HFFc6 (cell line): ENCODE data around the gene TAC1. TPM values are rescaled to one million over a fixed set of nuclear protein-coding genes. Genes with fewer than 3 reads are reported as not detected.

Source experiments
- DNase-seq: peaks from one replicate; pipeline ENCODE4 v3.0.0-alpha.2; 2018
- H3K27ac Mint-ChIP-seq: 2 replicates; pipeline ENCODE4 v1.8.0; 2020; ENCODE audit warnings: mild to moderate bottlenecking, mixed read lengths
- H3K27me3 Mint-ChIP-seq: 2 replicates; pipeline ENCODE4 v1.8.0; 2021; ENCODE audit warnings: mild to moderate bottlenecking, moderate library complexity, mixed read lengths; ENCODE audit not compliant: insufficient read depth
- H3K36me3 Mint-ChIP-seq: 2 replicates; pipeline ENCODE4 v1.8.0; 2021; ENCODE audit warnings: low read depth, mixed read lengths
- H3K4me1 Mint-ChIP-seq: 2 replicates; pipeline ENCODE4 v1.8.0; 2020; ENCODE audit warnings: low read depth, mixed read lengths
- H3K4me3 Mint-ChIP-seq: 2 replicates; pipeline ENCODE4 v1.8.0; 2020; ENCODE audit warnings: mild to moderate bottlenecking, moderate library complexity, mixed read lengths
- H3K9me3 Mint-ChIP-seq: 2 replicates; pipeline ENCODE4 v1.8.0; 2020; ENCODE audit warnings: mild to moderate bottlenecking, mixed read lengths
- CTCF ChIP-seq: fragments of 200-600 bp; sonication (generic); IDR thresholded peaks from 2 replicates; pipeline ENCODE4 v1.5.0; 2021; ENCODE audit warnings: antibody characterized with exemption, mild to moderate bottlenecking
- total RNA-seq, 6 experiments: library from RNA; stranded (reverse); fragmentation: NEBNext Ultra II Directional; extraction: Animal tissue kit (Norgen Biotek cat#: 25700); gene quantifications; 2 replicates in 1 of 6; 3 replicates in 5 of 6; pipeline ENCODE4 v1.2.3, GENCODE V29; 2021

Gene TAC1
- total RNA-seq, 6 experiments from 2014 or later: not detected

GRCh38 chr7:97722386-97722785 lies 9.5 kb upstream of the TAC1 start:
- TF ChIP-seq CTCF: no peak
- peaks cover 16% of the 10 kb centered on the region; the same call in 1 of the 2 replicates for H3K9me3 Mint-ChIP-seq
- H3K36me3 Mint-ChIP-seq: no peaks in the 10 kb centered on the region
- no peak overlapping the region for H3K27ac Mint-ChIP-seq
- no peaks in the 10 kb centered on the region for H3K27me3 Mint-ChIP-seq
- no peaks in the 10 kb centered on the region for H3K4me1 Mint-ChIP-seq
- no peak for DNase-seq
- no peak overlapping the region for H3K4me3 Mint-ChIP-seq

GRCh38 chr7:97732565-97733275 lies 834 bp downstream of the TAC1 start:
- H3K4me1 Mint-ChIP-seq: no peaks in the 10 kb centered on the region
- TF ChIP-seq CTCF: no peak
- H3K27me3 Mint-ChIP-seq: peaks cover 6% of the 10 kb centered on the region
- no peaks in the 10 kb centered on the region for H3K36me3 Mint-ChIP-seq
- H3K4me3 Mint-ChIP-seq: no peak overlapping the region
- no peak overlapping the region for H3K27ac Mint-ChIP-seq
- DNase-seq: no peak
- H3K9me3 Mint-ChIP-seq: peaks cover 11% of the 10 kb centered on the region

GRCh38 chr7:97733276-97734161 lies 1.6 kb downstream of the TAC1 start:
- Mint-ChIP-seq H3K27ac (no peak overlapping the region), H3K4me3 (no peak overlapping the region), H3K4me1 (no peaks in the 10 kb centered on the region), H3K9me3 (peaks cover 11% of the 10 kb centered on the region), H3K27me3 (peaks cover 6% of the 10 kb centered on the region), H3K36me3 (no peaks in the 10 kb centered on the region)
- TF ChIP-seq CTCF: no peak
- DNase-seq: no peak

GRCh38 chr7:97734255-97734654 lies 2.4 kb downstream of the TAC1 start:
- Mint-ChIP-seq H3K27ac (no peak overlapping the region), H3K4me1 (no peaks in the 10 kb centered on the region), H3K36me3 (no peaks in the 10 kb centered on the region), H3K4me3 (no peak overlapping the region), H3K9me3 (peaks cover 11% of the 10 kb centered on the region), H3K27me3 (peaks cover 6% of the 10 kb centered on the region)
- TF ChIP-seq CTCF: no peak
- no peak for DNase-seq

- H3K27ac Mint-ChIP-seq: no peak overlapping the region
- H3K4me1 Mint-ChIP-seq: no peaks in the 10 kb centered on the region
- H3K9me3 Mint-ChIP-seq: peaks cover 11% of the 10 kb centered on the region
- no peaks in the 10 kb centered on the region for H3K36me3 Mint-ChIP-seq
- no peak for DNase-seq
- no peak for TF ChIP-seq CTCF
- H3K4me3 Mint-ChIP-seq: no peak overlapping the region
- H3K27me3 Mint-ChIP-seq: peaks cover 6% of the 10 kb centered on the region
Observed at GRCh38 chr7:97735075-97735474, 3.2 kb downstream of the TAC1 start.
